ENCODE results near the gene OPN4.

- peak; percentile 44 to 59 (median 54) for TF ChIP-seq CTCF (IDR thresholded peaks at IDR 0.05)
- no peak for TF ChIP-seq POLR2A (IDR thresholded peaks at IDR 0.05)
These were observed 39.5 kb downstream of the OPN4 start for GRCh38 chr10:86693721-86694369.
